Measurements from ENCODE around the gene TUBB3. TPM values are rescaled to one million over a fixed set of nuclear protein-coding genes. Genes with fewer than 3 reads are reported as not detected.

TUBB3 gene
- total RNA-seq, 3 donors from 2014 or later (not counting 1 experiment from before 2014, with no cell fraction given): 1.1 to 1.3 (median 1.2) TPM

GRCh38 chr16:89911375-89911774 is 11.8 kb upstream of the TUBB3 start:
- Histone ChIP-seq H3K27ac (ENCODE audit: low read length) (no peak overlapping the region), H3K9me3 (ENCODE audit: control insufficient read depth, insufficient read depth, low read length) (no peaks in the 10 kb centered on the region), H3K36me3 (ENCODE audit: control insufficient read depth, insufficient read depth, low read length) (peaks cover 37% of the 10 kb centered on the region), H3K27me3 (ENCODE audit: control insufficient read depth, insufficient read depth, low read length) (no peaks in the 10 kb centered on the region), H3K4me1 (ENCODE audit: control insufficient read depth, insufficient read depth, low read length) (peaks cover 24% of the 10 kb centered on the region), H3K4me3 (ENCODE audit: low read length) (no peak overlapping the region)
- no peak overlapping the region for H3K27ac Mint-ChIP-seq
- H3K9me3 Mint-ChIP-seq: no peaks in the 10 kb centered on the region
- H3K4me3 Mint-ChIP-seq: no peak overlapping the region
- ATAC-seq (no peak), DNase-seq (no peak)
- intact Hi-C loops (cut with micrococcal nuclease): loop anchor here (5.0 kb wide), 1 partner anchor 204 kb away; no protein-coding TSS in a partner anchor
- H3K4me1 Mint-ChIP-seq: peaks cover 0 to 15% of the 10 kb centered on the region in 2 donors
- TF ChIP-seq CTCF (IDR thresholded peaks at IDR 0.05): no peak
- WGBS (ENCODE audit: insufficient coverage): 95% methylated on average over 14 of the region's 14 CpGs
- no peaks in the 10 kb centered on the region for H3K27me3 Mint-ChIP-seq (ENCODE audit: low read depth in 2 of 2)
- H3K36me3 Mint-ChIP-seq: no peaks in the 10 kb centered on the region

GRCh38 chr16:89912143-89912542 is 11.0 kb upstream of the TUBB3 start:
- TF ChIP-seq CTCF (IDR thresholded peaks at IDR 0.05): no peak
- Mint-ChIP-seq H3K36me3 (no peaks in the 10 kb centered on the region), H3K27ac (no peak overlapping the region), H3K4me1 (peaks cover 0 to 9% of the 10 kb centered on the region in 2 donors), H3K9me3 (no peaks in the 10 kb centered on the region), H3K27me3 (ENCODE audit: low read depth in 2 of 2) (no peaks in the 10 kb centered on the region), H3K4me3 (no peak overlapping the region)
- H3K4me1 ChIP-seq (ENCODE audit: control insufficient read depth, insufficient read depth, low read length): peaks cover 25% of the 10 kb centered on the region
- peaks cover 29% of the 10 kb centered on the region for H3K36me3 ChIP-seq (ENCODE audit: control insufficient read depth, insufficient read depth, low read length)
- no peak overlapping the region for H3K4me3 ChIP-seq (ENCODE audit: low read length)
- H3K27ac ChIP-seq (ENCODE audit: low read length): no peak overlapping the region
- ATAC-seq (no peak), DNase-seq (no peak)
- intact Hi-C loops (cut with micrococcal nuclease): loop anchor here (5.0 kb wide), 1 partner anchor 205 kb away; no protein-coding TSS in a partner anchor
- no peaks in the 10 kb centered on the region for H3K27me3 ChIP-seq (ENCODE audit: control insufficient read depth, insufficient read depth, low read length)
- WGBS (ENCODE audit: insufficient coverage): 94% methylated on average over 13 of the region's 13 CpGs
- H3K9me3 ChIP-seq (ENCODE audit: control insufficient read depth, insufficient read depth, low read length): no peaks in the 10 kb centered on the region

- H3K27me3 ChIP-seq (ENCODE audit: control insufficient read depth, insufficient read depth, low read length): no peaks in the 10 kb centered on the region
- DNase-seq: no peak
- intact Hi-C loops (cut with micrococcal nuclease): loop anchor here (5.0 kb wide), 1 partner anchor 205 kb away; no protein-coding TSS in a partner anchor
- H3K4me3 ChIP-seq (ENCODE audit: low read length): no peak overlapping the region
- no peak overlapping the region for H3K27ac ChIP-seq (ENCODE audit: low read length)
- H3K4me1 ChIP-seq (ENCODE audit: control insufficient read depth, insufficient read depth, low read length): peaks cover 30% of the 10 kb centered on the region
- Mint-ChIP-seq H3K27me3 (ENCODE audit: low read depth in 2 of 2) (no peaks in the 10 kb centered on the region), H3K9me3 (no peaks in the 10 kb centered on the region), H3K27ac (no peak overlapping the region), H3K4me3 (no peak overlapping the region), H3K36me3 (no peaks in the 10 kb centered on the region), H3K4me1 (peaks cover 2 to 10% of the 10 kb centered on the region in 2 donors)
- WGBS (ENCODE audit: insufficient coverage): 90% methylated on average over 14 of the region's 14 CpGs
- no peaks in the 10 kb centered on the region for H3K9me3 ChIP-seq (ENCODE audit: control insufficient read depth, insufficient read depth, low read length)
- no peak for TF ChIP-seq CTCF (IDR thresholded peaks at IDR 0.05)
- ATAC-seq: no peak
- H3K36me3 ChIP-seq (ENCODE audit: control insufficient read depth, insufficient read depth, low read length): peaks cover 29% of the 10 kb centered on the region
These were observed 10.5 kb upstream of the TUBB3 start for GRCh38 chr16:89912627-89913026.

Data from natural killer cell (primary cell).